Medulla oblongata (tissue), 1 donor: Measurements from ENCODE around the gene ME2.
"Not testable (repeated sequence)": the region's sequence is repeated elsewhere in the genome, so short reads cannot be mapped to it uniquely, and the experiment has no call there.

Source experiments
- DNase-seq: peaks from one replicate; pipeline ENCODE4 v3.0.0-alpha.2; 2015; ENCODE audit errors: extremely low spot score

ME2 gene

DNA sequence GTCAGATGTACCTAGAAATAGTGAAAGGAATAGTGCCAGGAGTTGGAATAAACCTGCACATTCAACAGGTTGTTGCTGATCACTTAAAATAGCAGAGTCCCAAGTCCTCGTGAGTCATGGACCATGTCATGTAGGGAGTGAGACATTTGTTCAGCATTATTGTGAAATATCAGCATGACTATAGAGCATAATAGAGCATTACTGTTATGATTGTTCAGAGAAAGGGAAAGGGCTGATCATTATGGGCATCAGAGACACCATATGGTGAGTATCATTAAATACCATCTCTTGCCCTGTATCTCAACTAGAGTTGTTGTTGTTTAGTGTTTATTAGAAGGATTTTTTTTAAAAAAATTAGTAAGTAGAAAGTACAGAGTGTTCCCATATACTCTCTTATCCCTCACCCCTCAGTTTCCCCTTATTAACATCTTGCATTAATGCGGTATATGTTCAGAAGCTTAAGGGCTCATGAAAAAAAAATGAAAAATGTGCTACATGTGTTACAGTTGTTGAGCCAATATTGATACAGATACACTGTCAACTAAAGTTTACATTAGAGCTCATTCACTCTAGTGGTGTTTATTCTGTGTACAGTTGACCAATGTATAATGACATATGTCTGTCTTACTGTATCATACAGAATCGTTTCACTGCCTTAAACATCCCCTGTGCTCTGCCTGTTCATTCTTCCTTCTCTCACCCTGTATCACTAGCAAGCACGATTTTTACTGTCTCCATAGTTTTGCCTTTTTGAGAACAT lies 94.6 kb downstream of the ME2 start:
- no peak for DNase-seq

DNA sequence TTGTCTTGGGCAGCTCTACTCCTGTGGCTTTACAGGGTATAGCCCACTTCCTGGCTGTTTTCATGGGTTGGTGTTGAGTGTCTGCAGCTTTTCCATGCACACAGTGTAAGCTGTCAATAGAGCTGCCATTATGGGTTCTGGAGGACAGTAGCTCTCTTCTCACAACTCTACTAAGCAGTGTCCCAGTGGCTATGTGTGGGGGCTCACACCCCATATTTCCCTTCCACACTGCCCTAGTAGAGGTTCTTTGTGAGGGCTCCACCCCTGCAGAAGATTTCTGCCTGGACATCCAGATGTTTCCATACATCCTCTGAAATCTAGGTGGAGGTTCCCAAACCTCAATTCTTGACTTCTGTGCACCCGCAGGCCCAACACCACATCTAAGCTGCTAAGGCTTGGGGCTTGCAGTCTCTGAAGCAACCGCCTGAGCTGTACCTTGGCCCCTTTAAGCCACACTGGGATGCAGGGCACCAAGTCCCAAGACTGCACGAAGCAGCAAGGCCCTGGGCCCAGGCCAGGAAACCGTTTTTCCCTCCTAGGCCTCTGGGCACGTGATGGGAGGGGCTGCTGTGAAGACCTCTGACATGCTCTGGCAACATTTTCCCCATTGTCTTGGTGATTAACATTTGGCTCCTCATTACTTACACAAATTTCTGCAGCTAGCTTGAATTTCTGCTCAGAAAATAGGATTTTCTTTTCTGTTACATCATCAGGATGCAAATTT lies 98.3 kb downstream of the ME2 start:
- DNase-seq = no peak

DNA sequence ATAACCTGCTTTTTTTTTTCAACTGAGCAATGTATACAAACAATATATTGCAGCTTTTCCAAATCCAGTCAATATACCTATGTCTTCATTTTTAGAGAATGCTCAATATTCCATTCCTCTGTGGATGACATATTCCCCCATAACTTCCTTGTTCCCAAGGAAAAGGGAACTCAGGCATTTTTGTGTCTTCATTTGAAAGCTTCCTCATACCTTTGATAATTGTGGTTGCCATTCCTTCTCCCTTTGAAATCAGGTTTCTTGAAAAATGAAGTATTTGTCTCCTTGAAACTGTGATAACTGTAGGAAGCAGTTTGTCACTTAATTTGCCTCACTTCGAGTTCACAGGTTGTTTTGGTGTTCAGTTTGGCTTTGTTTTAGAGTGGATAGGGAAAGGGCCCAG lies 102.5 kb downstream of the ME2 start:
- DNase-seq = no peak

DNA sequence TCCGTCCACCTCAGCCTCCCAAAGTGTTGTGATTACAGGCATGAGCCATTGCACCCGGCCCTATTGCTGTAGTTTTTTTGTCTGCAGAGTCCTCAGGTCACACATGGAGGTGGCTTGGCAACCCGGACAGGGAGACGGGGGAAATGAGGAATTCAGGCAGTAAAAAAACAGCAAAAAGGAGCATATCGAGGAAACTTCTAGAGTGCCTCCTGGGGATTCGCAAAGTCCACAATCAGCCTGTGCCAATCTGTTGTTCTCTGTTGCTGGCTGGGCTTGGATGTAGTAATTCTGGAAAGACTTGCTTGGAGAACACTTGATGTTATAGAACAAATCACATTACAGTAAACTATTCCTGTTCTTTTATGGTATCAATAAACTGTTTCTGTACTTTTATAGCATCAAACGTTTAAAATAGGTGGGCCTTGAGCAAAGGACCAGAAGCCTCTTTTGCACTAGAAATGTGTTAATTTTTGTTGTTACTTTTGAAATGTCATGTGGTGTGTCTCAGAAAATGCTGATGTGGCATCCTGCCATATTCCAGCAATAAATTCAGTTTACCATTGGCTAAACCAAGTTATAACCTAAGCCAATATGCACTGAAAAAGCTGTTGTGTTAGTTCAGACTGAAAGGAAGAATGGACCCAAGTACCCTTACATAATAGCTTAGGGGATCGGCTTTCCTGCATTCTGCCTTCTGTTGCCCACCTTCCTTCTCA lies 103.3 kb downstream of the ME2 start:
- no peak for DNase-seq

DNA sequence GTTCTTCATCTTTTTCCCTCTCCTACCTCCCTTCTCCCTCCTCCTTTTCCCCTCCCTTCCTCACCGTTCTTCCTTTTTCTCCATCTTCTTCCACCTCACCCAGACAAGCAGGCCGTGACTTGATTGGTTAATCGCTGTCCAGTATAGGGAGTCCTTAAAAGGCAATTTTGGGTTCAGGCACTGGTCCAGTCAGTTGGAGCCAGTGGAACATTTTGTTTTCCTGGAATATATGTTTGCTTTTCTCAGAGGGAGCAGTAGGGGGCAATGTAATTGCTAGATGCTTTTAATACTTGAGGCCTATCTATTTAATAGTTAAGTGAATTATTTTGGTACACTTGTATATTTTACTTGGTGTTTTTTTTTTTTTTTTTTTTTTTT lies 103.9 kb downstream of the ME2 start:
- no peak for DNase-seq

DNA sequence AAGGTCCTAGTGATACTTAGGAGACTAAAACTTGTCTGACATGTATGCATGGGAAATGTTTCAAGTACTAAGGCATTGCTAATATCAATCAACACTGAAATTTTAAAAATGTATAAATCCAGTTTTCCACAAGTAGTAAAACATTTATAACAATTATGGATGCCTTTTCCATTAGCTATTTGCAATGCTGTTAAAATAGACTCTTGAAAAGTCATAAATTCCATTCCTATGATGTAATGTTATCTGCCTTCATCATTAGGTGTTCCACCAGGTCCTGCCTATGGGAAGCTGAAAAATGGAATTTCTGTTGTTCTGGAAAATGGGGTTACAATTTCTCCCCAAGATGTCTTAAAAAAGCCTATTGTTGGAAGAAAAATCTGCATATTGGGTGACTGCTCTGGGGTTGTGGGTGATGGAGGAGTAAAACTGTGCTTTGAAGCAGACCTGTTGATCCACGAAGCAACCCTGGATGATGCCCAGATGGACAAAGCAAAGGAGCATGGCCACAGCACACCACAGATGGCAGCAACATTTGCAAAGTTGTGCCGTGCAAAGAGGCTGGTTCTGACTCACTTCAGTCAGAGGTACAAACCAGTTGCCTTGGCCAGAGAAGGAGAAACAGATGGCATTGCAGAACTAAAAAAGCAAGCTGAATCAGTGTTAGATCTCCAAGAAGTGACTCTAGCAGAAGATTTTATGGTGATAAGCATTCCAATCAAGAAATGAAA lies 107.6 kb downstream of the ME2 start:
- DNase-seq = no peak

DNA sequence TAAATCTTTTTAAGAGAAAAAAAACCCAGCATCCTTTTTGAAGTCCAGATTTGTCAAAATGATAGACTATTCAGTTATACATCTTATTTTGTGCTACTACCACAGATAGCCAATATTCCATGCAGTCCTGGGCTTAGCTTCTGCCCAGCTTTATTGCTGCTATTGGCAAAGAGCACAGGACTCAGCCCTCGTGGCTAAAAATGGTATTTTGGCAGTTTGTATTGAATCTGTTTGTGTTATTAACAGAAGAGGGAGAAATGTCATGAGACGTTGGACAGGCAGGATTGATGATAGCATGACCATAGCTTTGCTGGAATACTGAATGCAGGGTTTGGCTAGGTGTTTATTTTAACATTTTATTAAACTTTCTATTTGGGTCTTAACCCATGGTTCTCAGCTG lies 108.3 kb downstream of the ME2 start:
- DNase-seq = no peak

DNA sequence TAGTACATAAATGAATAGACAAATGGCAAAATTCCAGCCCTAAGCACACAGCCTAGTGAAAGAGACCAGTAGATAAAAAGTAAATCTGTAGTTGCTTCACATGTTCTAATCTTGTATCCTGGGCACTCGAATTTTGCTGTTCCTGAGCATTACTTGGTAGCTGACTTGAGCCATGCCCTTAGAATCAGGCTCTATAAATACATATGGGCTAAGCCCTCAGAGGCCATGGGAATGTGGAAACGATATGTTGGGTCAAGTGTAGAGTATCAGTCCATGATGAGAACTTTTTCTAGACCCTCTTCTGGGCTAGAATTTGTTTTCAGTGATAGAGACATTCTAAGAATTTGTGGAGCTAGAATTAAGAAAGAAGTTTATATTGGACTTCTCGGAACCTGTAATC lies 110.8 kb downstream of the ME2 start:
- no peak for DNase-seq

DNA sequence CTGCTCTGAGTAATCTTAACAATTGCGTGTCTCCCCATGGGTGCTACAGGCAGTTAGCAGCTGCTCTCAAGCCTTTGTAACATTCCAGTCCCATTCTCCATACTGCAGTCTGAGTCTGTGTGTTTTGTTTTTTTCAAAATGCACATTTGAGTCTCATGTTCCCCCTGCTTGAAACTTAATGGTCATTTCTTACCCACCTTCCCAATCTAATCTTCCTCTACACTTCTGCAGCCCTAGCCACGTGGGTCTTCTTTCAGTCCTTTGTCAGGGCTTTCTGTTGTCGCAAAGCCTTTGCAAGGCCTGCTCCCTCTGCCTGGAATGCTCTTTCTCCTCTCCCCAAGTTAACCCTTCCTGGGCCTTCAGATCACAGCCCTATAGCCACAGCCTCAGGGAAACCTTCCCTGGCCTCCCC lies 113.4 kb downstream of the ME2 start:
- no peak for DNase-seq

DNA sequence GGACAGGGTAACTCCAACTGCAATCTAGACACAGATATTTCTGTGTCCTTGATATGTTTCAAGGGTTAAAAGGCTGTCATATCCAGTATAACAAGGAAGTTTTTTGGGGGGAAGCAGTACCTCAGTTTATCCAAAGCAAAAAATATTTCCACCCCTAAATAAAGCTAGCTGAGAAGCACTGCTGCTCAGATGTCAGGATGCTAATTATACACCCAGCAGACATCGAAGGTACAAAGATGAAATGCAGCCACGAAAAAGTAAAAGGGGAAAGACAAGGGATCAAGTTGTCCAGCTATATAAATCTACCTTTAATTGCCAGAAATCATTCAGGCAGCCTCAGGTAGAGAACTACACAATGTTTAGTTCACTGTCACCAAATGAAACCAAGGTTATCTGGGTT lies 115.1 kb downstream of the ME2 start:
- no peak for DNase-seq

DNA sequence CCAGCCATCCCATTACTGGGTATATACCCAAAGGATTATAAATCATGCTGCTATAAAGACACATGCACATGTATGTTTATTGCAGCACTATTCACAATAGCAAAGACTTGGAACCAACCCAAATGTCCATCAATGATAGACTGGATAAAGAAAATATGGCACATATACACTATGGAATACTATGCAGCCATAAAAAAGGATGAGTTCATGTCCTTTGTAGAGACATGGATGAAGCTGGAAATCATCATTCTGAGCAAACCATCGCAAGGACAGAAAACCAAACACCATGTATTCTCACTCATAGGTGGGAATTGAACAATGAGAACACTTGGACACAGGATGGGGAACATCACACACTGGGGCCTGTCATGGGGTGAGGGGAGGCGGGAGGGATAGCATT lies 124.3 kb downstream of the ME2 start:
- not testable (repeated sequence) for DNase-seq
